KMS-11 (cell line): ENCODE results near the gene GLT6D1.

Experiments used
- H2AFZ ChIP-seq: fragments of 200-600 bp; sonication (generic); 2 replicates; pipeline ENCODE4 v1.6.1; 2016; ENCODE audit warnings: antibody characterized with exemption, mixed run types, low read depth
- H3K27ac ChIP-seq: fragments of 200-600 bp; sonication (generic); 2 replicates; pipeline ENCODE4 v1.6.1; 2016; ENCODE audit warnings: mild to moderate bottlenecking, mixed run types
- H3K27me3 ChIP-seq: fragments of 200-600 bp; sonication (generic); 2 replicates; pipeline ENCODE4 v1.6.1; 2017; ENCODE audit warnings: mild to moderate bottlenecking, low read depth, mixed run types, moderate library complexity; ENCODE audit not compliant: insufficient read depth
- H3K36me3 ChIP-seq: fragments of 200-600 bp; sonication (generic); 2 replicates; pipeline ENCODE4 v1.6.1; 2017; ENCODE audit warnings: mild to moderate bottlenecking, mixed run types; ENCODE audit not compliant: insufficient read depth
- H3K4me1 ChIP-seq: fragments of 200-600 bp; sonication (generic); 2 replicates; pipeline ENCODE4 v1.6.1; 2016; ENCODE audit warnings: mild to moderate bottlenecking, low read depth, mixed run types; ENCODE audit not compliant: poor library complexity, severe bottlenecking
- H3K4me2 ChIP-seq: fragments of 200-600 bp; sonication (generic); 2 replicates; pipeline ENCODE4 v1.7.0; 2016; ENCODE audit warnings: mild to moderate bottlenecking, mixed run types
- H3K4me3 ChIP-seq: fragments of 200-600 bp; sonication (generic); IDR thresholded peaks from 2 replicates; pipeline ENCODE4 v1.6.1; 2017; ENCODE audit warnings: low read depth, low read length, mixed read lengths; ENCODE audit not compliant: insufficient read depth
- H3K79me2 ChIP-seq: fragments of 200-600 bp; sonication (generic); 2 replicates; pipeline ENCODE4 v1.6.1; 2016; ENCODE audit warnings: low read depth, mixed run types; ENCODE audit not compliant: insufficient read depth
- H3K9ac ChIP-seq: fragments of 200-600 bp; sonication (generic); 2 replicates; pipeline ENCODE4 v1.6.1; 2016; ENCODE audit warnings: mild to moderate bottlenecking, mixed run types
- H4K20me1 ChIP-seq: fragments of 200-600 bp; sonication (generic); 2 replicates; pipeline ENCODE4 v1.6.1; 2016; ENCODE audit warnings: mild to moderate bottlenecking, mixed run types; ENCODE audit not compliant: insufficient read depth
- CTCF ChIP-seq: fragments of 200-600 bp; sonication (generic); conservative IDR thresholded peaks from 2 replicates; pipeline ENCODE4 v1.6.1; 2017; ENCODE audit warnings: low read depth, mild to moderate bottlenecking, antibody characterized with exemption, low read length, moderate library complexity, mixed read lengths

The GLT6D1 gene

GRCh38 chr9:135616619-135617537, 22.5 kb downstream of the GLT6D1 start:
- Histone ChIP-seq H3K4me1 (no peaks in the 10 kb centered on the region), H4K20me1 (no peaks in the 10 kb centered on the region), H3K4me2 (no peak overlapping the region), H2AFZ (no peak overlapping the region), H3K4me3 (no peak overlapping the region), H3K9ac (no peak overlapping the region), H3K27ac (no peak overlapping the region), H3K27me3 (peaks cover 53% of the 10 kb centered on the region; the same call in 1 of the 2 replicates), H3K36me3 (no peaks in the 10 kb centered on the region), H3K79me2 (no peaks in the 10 kb centered on the region)
- TF ChIP-seq CTCF = no peak

GRCh38 chr9:135615666-135616618, 23.4 kb downstream of the GLT6D1 start:
- Histone ChIP-seq H3K27me3 (peaks cover 44% of the 10 kb centered on the region; the same call in 1 of the 2 replicates), H3K36me3 (no peaks in the 10 kb centered on the region), H3K4me2 (no peak overlapping the region), H2AFZ (no peak overlapping the region), H3K27ac (no peak overlapping the region), H3K4me1 (no peaks in the 10 kb centered on the region), H3K4me3 (no peak overlapping the region), H3K9ac (no peak overlapping the region), H3K79me2 (no peaks in the 10 kb centered on the region), H4K20me1 (no peaks in the 10 kb centered on the region)
- no peak for TF ChIP-seq CTCF

GRCh38 chr9:135614821-135615665, 24.3 kb downstream of the GLT6D1 start:
- Histone ChIP-seq H3K9ac (no peak overlapping the region), H3K27ac (no peak overlapping the region), H4K20me1 (no peaks in the 10 kb centered on the region), H2AFZ (no peak overlapping the region), H3K79me2 (no peaks in the 10 kb centered on the region), H3K4me3 (no peak overlapping the region), H3K36me3 (no peaks in the 10 kb centered on the region), H3K27me3 (peaks cover 36% of the 10 kb centered on the region; the same call in 1 of the 2 replicates), H3K4me1 (no peaks in the 10 kb centered on the region), H3K4me2 (no peak overlapping the region)
- TF ChIP-seq CTCF = no peak
